SK-N-SH treated with all-trans-retinoic acid at 6 μM for 48 hours (cell line): Measurements from ENCODE around the gene TSPO.

Experiments used
- CREB5 ChIP-seq: fragments of 250-450 bp; sonication (Bioruptor Pico); IDR thresholded peaks from 2 replicates; pipeline ENCODE4 v1.5.1; 2020; ENCODE audit warnings: low read depth, mild to moderate bottlenecking, moderate library complexity
- CSDC2 ChIP-seq: fragments of 250-450 bp; sonication (Bioruptor Pico); IDR thresholded peaks from 2 replicates; pipeline ENCODE4 v1.5.0; 2020; ENCODE audit warnings: mild to moderate bottlenecking, moderate library complexity
- ESRRG ChIP-seq: fragments of 250-450 bp; sonication (Bioruptor Pico); IDR thresholded peaks from 2 replicates; pipeline ENCODE4 v1.6.1; 2021; ENCODE audit warnings: mild to moderate bottlenecking
- GLIS3 ChIP-seq: fragments of 250-450 bp; sonication (Bioruptor Pico); IDR thresholded peaks from 2 replicates; pipeline ENCODE4 v1.5.0; 2020; ENCODE audit warnings: mild to moderate bottlenecking, moderate library complexity
- PATZ1 ChIP-seq: fragments of 250-450 bp; sonication (Bioruptor Pico); IDR thresholded peaks from 2 replicates; pipeline ENCODE4 v1.8.0; 2020; ENCODE audit warnings: mild to moderate bottlenecking, moderate library complexity, borderline replicate concordance
- RARB ChIP-seq: fragments of 250-450 bp; sonication (Bioruptor Pico); IDR thresholded peaks from 2 replicates; pipeline ENCODE4 v1.8.0; 2021; ENCODE audit warnings: mild to moderate bottlenecking, moderate library complexity
- SNAI2 ChIP-seq: fragments of 250-450 bp; sonication (Bioruptor Pico); IDR thresholded peaks from 2 replicates; pipeline ENCODE4 v1.5.0; 2020; ENCODE audit warnings: mild to moderate bottlenecking, moderate library complexity
- TSHZ2 ChIP-seq: fragments of 250-450 bp; sonication (Bioruptor Pico); IDR thresholded peaks from 2 replicates; pipeline ENCODE4 v1.5.0; 2020; ENCODE audit warnings: mild to moderate bottlenecking, moderate library complexity
- ZC3H10 ChIP-seq: fragments of 250-450 bp; sonication (Bioruptor Pico); IDR thresholded peaks from 2 replicates; pipeline ENCODE4 v1.5.1; 2021; ENCODE audit warnings: mild to moderate bottlenecking, moderate library complexity
- ZFP3 ChIP-seq: fragments of 250-450 bp; sonication (Bioruptor Pico); IDR thresholded peaks from 2 replicates; pipeline ENCODE4 v1.5.0; 2020; ENCODE audit warnings: mild to moderate bottlenecking, moderate library complexity
- ZFP30 ChIP-seq: fragments of 450-650 bp; formaldehyde crosslinking; IDR thresholded peaks from 2 replicates; pipeline ENCODE4 v1.5.0; 2022; ENCODE audit warnings: mild to moderate bottlenecking, moderate library complexity
- ZNF70 ChIP-seq: fragments of 450-650 bp; formaldehyde crosslinking; IDR thresholded peaks from 2 replicates; pipeline ENCODE4 v1.5.0; 2020; ENCODE audit warnings: mild to moderate bottlenecking, moderate library complexity
- ZNF8 ChIP-seq: fragments of 450-650 bp; formaldehyde crosslinking; IDR thresholded peaks from 2 replicates; pipeline ENCODE4 v1.5.0; 2020; ENCODE audit warnings: mild to moderate bottlenecking, moderate library complexity

GRCh38 chr22:43200031-43200430 is 48.7 kb downstream of the TSPO start:
- TF ChIP-seq SNAI2: no peak
- no peak for TF ChIP-seq ZNF70 (CRISPR knock-in tag)
- no peak for TF ChIP-seq ESRRG (CRISPR knock-in tag)
- TF ChIP-seq PATZ1 (CRISPR knock-in tag): no peak
- TF ChIP-seq GLIS3 (CRISPR knock-in tag): no peak
- TF ChIP-seq TSHZ2 (CRISPR knock-in tag): no peak
- TF ChIP-seq ZNF8 (CRISPR knock-in tag): no peak
- TF ChIP-seq CREB5: no peak
- TF ChIP-seq CSDC2: no peak
- TF ChIP-seq ZC3H10 (CRISPR knock-in tag): no peak
- no peak for TF ChIP-seq ZFP30 (CRISPR knock-in tag)
- no peak for TF ChIP-seq ZFP3 (CRISPR knock-in tag)
- TF ChIP-seq RARB: no peak
